ENCODE data around the gene INTS4.
"Not testable (repeated sequence)": the region's sequence is repeated elsewhere in the genome, so short reads cannot be mapped to it uniquely, and the experiment has no call there.

- not testable (repeated sequence) for TF ChIP-seq CTCF (IDR thresholded peaks at IDR 0.05 in 4 of 5, conservative IDR thresholded peaks at IDR 0.05 in 1 of 5); POLR2A (IDR thresholded peaks at IDR 0.05)
Observed at GRCh38 chr11:77857906-77858457, 136.5 kb downstream of the INTS4 start.

Data from gastrocnemius medialis (tissue), 4 donors.